Tibial nerve (tissue), 4 donors: ENCODE measurements around the gene LTBP3. TPM values are rescaled to one million over a fixed set of nuclear protein-coding genes. Genes with fewer than 3 reads are reported as not detected.
"Not testable (repeated sequence)": the region's sequence is repeated elsewhere in the genome, so short reads cannot be mapped to it uniquely, and the experiment has no call there.

Source experiments
- DNase-seq, 2 donors: peaks; one replicate each; pipeline ENCODE4 v3.0.0-alpha.2; 2019; ENCODE audit warnings: low spot score in 2 of 2
- H3K27ac ChIP-seq, 4 donors: fragments of 200-600 bp; sonication (generic) in 3 of 4; one replicate each; pipeline ENCODE4 v1.5.1; 2017 to 2019; ENCODE audit warnings: mild to moderate bottlenecking in 1 of 4
- H3K27me3 ChIP-seq, 2 donors: fragments of 200-600 bp; sonication (generic) in 1 of 2; one replicate each; pipeline versions ENCODE4 v1.5.1 to v1.6.0; 2017 to 2019
- H3K36me3 ChIP-seq, 3 donors: fragments of 200-600 bp; sonication (generic); one replicate each; pipeline ENCODE4 v1.5.1; 2018 to 2019
- H3K4me1 ChIP-seq, 4 donors: fragments of 200-600 bp; sonication (generic) in 3 of 4; one replicate each; pipeline ENCODE4 v1.5.1; 2017 to 2019
- H3K4me3 ChIP-seq, 4 donors: fragments of 200-600 bp; sonication (generic) in 3 of 4; one replicate each; pipeline ENCODE4 v1.5.1; 2017 to 2019; ENCODE audit warnings: mild to moderate bottlenecking in 1 of 4, moderate library complexity in 1 of 4
- H3K9me3 ChIP-seq, 4 donors: fragments of 200-600 bp; sonication (generic) in 3 of 4; one replicate each; pipeline ENCODE4 v1.5.1; 2017 to 2019
- EP300 ChIP-seq, 2 donors: sonication (generic); formaldehyde crosslinking; IDR thresholded peaks; one replicate each; pipeline ENCODE4 v1.6.1; 2017; ENCODE audit warnings: antibody characterized with exemption in 2 of 2, mild to moderate bottlenecking in 1 of 2
- POLR2A ChIP-seq, 2 donors: fragments of 450-650 bp; IDR thresholded peaks; one replicate each; pipeline ENCODE4 v1.6.1; 2017; ENCODE audit warnings: antibody characterized with exemption in 2 of 2, mild to moderate bottlenecking in 2 of 2, moderate library complexity in 2 of 2
- WGBS, 2 donors: methylation state at CpG; one replicate each; pipeline ENCODE4 v1.1.5; 2018; 5-methylcytosine and 5-hydroxymethylcytosine counted together
- total RNA-seq, 4 donors: library from RNA; depleted of rRNA; stranded (reverse); fragments of >200 nt; gene quantifications; one replicate each; pipeline ENCODE4 v1.1.0, GENCODE V29; 2016
- TF ChIP-seq, protein P1 (sequence below), 5 experiments: fragments of 200-600 bp in 3 of 5; fragments of 450-650 bp in 2 of 5; sonication (generic) in 3 of 5; IDR thresholded peaks; one replicate each; pipeline ENCODE4 v1.5.1; 2016 to 2019; ENCODE audit warnings: antibody characterized with exemption in 5 of 5, mild to moderate bottlenecking in 3 of 5, moderate library complexity in 2 of 5

LTBP3 gene
- total RNA-seq, 4 donors from 2014 or later, result 236 to 476 (median 386) TPM

DNA sequence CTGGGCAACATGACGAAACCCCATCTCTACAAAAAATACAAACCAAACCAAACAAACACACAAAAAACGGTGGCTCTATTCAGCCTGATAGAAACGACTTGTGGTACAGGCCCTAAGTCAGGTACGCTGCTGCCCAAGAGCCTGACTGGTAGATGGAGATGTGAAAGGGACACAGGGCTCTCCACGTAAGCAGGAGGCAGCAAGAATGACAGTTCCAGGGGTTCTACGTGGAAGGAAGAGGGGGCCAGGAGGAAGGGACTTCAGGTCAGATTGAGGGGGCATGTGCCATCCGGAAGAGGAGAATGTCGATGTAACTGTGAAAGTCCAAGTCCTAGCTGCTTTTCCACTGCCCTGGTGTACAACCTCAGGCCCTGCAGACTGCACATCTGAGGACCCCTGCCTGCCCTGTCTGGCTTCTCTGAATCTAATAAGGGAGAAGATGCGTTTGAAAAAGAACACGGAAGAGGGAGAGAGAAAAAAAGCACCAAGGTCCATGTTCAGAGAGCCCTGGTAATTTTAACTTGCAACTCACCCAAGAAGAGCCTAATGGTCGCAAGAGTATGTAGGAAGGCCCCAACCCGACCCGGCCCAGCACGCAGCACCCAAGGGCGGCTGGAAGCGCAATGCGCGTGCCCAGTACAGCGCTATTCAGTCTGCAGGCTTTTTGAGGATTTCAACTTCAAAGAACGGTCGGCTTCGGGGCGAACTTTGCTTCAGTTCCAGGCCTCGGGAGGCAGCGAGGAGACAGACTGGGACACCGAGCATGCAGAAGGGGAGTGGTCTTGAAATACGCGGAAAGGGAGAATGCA lies 11.2 kb upstream of the LTBP3 start:
- 7% methylated on average over 28 of the region's 28 CpGs for WGBS, 2 donors
- H3K4me3 ChIP-seq, result peak overlapping the region; percentile 61 to 88 (median 71)
- no peak for TF ChIP-seq EP300 (IDR thresholded peaks at IDR 0.05)
- TF ChIP-seq, protein P1, sequence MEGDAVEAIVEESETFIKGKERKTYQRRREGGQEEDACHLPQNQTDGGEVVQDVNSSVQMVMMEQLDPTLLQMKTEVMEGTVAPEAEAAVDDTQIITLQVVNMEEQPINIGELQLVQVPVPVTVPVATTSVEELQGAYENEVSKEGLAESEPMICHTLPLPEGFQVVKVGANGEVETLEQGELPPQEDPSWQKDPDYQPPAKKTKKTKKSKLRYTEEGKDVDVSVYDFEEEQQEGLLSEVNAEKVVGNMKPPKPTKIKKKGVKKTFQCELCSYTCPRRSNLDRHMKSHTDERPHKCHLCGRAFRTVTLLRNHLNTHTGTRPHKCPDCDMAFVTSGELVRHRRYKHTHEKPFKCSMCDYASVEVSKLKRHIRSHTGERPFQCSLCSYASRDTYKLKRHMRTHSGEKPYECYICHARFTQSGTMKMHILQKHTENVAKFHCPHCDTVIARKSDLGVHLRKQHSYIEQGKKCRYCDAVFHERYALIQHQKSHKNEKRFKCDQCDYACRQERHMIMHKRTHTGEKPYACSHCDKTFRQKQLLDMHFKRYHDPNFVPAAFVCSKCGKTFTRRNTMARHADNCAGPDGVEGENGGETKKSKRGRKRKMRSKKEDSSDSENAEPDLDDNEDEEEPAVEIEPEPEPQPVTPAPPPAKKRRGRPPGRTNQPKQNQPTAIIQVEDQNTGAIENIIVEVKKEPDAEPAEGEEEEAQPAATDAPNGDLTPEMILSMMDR (IDR thresholded peaks at IDR 0.05), result no peak
- no peak for TF ChIP-seq POLR2A (IDR thresholded peaks at IDR 0.05)
- H3K27me3 ChIP-seq, result no peaks in the 10 kb centered on the region
- peaks cover 0 to 5% (median 0%) of the 10 kb centered on the region in 3 donors for H3K36me3 ChIP-seq
- H3K9me3 ChIP-seq, result no peaks in the 10 kb centered on the region
- H3K27ac ChIP-seq, result peak overlapping the region; percentile 86 to 95 (median 94)
- peaks cover 0 to 71% (median 49%) of the 10 kb centered on the region in 4 donors for H3K4me1 ChIP-seq
- no peak for DNase-seq

DNA sequence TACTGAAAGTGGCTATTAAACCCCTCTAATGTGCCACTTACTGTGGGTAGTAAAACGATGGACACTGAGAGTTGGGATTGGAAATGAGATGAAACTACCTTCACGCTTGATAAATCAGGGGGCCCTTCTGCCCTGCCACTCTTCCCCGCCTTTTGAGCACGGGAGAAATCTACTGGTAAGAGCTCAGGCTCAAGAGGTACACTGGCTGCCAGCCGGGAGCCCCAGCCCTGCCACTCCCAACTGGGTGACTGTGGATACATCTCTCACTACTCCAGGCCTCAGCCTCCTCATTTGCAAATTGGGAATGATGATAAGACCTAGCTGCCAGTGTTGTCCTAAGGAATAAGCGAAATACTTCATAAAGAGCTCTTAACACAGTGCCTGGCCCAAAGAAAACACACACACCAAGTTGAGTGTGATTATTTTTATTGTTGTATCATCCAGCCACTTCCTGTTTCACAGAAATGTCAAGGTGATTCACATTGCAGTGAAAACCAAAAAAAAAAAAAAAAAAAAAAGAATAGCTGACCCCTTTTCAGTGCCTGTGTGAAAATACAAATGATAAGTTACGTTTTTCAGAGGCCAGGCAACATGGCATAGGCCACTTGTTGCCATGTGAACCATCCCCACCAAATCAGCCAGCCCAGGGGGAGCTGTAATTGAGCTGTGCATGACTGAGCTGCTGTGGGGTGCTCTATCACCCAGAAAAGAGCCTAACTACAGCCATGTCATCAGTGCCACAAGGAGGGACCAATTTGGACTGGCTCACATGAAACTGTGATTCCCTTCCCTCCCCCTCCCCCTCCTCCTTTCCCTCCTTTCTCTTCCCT lies 7.7 kb upstream of the LTBP3 start:
- Histone ChIP-seq H3K4me1 (peaks cover 0 to 50% (median 26%) of the 10 kb centered on the region in 4 donors), H3K36me3 (peaks cover 0 to 5% (median 0%) of the 10 kb centered on the region in 3 donors), H3K27ac (peak overlapping the region in 3 of 4 donors; percentile 30 to 45 (median 32)), H3K4me3 (no peak overlapping the region), H3K9me3 (no peaks in the 10 kb centered on the region), H3K27me3 (no peaks in the 10 kb centered on the region)
- 76% methylated on average over 6 to 7 of the region's 7 CpGs for WGBS, 2 donors
- TF ChIP-seq, protein P1 (IDR thresholded peaks at IDR 0.05), result no peak
- TF ChIP-seq POLR2A (IDR thresholded peaks at IDR 0.05), result no peak
- no peak for TF ChIP-seq EP300 (IDR thresholded peaks at IDR 0.05)
- no peak for DNase-seq

DNA sequence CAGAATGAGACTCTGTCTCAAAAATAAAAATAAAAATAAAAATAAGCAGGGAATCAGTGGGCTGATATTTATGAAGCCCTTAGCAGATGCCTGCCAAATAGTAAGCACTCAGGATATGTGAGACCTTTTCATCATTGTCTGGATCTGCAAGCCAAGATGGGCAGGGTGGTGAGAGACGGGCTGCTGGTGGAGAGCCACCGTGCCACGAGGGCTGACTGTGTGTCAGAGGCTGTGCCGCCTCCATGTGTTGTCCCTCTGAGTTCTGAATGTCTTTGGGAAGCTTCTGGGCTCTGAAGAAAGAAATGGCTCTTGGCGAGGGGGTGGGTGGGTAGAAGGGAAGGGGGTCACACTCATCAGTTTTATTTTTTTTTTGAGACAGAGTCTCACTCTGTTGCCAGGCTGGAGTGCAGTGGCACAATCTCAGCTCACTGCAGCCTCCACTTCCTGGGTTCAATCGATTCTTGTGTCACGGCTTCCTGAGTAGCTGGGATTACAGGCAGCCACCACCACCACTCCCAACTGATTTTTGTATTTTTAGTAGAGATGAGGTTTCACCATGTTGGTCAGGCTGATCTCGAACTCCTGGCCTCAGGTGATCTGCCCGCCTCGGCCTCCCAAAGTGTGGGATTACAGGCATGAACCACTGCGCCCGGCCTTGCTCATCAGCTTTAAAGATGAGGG lies 6.9 kb upstream of the LTBP3 start:
- not testable (repeated sequence) for H3K4me3 ChIP-seq, H3K27me3 ChIP-seq, H3K36me3 ChIP-seq, H3K9me3 ChIP-seq, DNase-seq
- 82 to 89% methylated on average over 12 of the region's 12 CpGs for WGBS, 2 donors
- peak overlapping the region in 3 of 4 donors; percentile 27 to 45 (median 32) for H3K27ac ChIP-seq
- H3K4me1 ChIP-seq, result peaks cover 0 to 55% (median 30%) of the 10 kb centered on the region in 4 donors

DNA sequence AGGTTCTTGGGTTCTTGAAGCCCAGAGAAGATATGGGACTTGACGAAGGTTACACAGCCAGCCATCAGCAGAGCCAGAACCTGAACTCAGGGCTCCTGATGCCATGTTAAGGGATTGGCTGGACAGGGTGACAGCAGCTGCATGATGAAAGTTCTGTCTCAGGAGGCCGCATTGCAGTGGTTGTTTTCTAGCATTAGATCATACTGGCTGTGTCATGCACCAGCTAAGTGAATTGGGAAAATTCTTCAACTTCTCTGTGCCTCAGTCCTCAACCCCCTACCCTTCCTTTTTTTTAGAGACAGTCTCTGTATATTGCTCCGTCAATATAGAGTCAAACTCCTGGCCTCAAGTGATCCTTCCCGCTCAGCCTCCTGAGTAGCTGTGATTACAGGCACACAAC lies 5.4 kb upstream of the LTBP3 start:
- DNase-seq, result no peak
- Histone ChIP-seq H3K27me3 (no peaks in the 10 kb centered on the region), H3K27ac (peak overlapping the region in 1 of 4 donors; percentile 31), H3K4me3 (no peak overlapping the region), H3K4me1 (peaks cover 0 to 59% (median 35%) of the 10 kb centered on the region in 4 donors), H3K36me3 (peaks cover 0 to 5% (median 0%) of the 10 kb centered on the region in 3 donors), H3K9me3 (no peaks in the 10 kb centered on the region)
- WGBS, 2 donors, result 94 to 95% methylated on average over 4 of the region's 4 CpGs
- TF ChIP-seq EP300 (IDR thresholded peaks at IDR 0.05), result no peak
- no peak for TF ChIP-seq POLR2A (IDR thresholded peaks at IDR 0.05)
- TF ChIP-seq, protein P1 (IDR thresholded peaks at IDR 0.05), result no peak

DNA sequence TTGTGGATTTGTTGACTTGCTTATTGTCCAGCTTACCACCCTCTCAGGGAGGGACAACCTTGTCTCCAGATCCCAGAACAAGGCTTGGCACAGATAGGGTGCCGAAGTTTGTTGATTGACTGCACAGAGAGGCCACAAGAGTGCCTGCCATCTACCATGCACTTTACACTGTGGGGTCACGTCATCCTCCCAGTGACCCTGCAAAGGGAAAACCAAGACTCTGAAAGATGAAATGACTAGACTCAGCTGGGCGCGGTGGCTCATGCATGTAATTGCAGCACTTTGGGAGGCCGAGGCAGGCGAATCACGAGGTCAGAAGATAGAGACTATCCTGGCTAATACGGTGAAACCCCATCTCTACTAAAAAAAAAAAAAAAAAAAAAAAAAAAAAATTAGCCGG lies 4.6 kb upstream of the LTBP3 start:
- Histone ChIP-seq H3K36me3 (peaks cover 0 to 5% (median 0%) of the 10 kb centered on the region in 3 donors), H3K4me1 (peaks cover 0 to 53% (median 31%) of the 10 kb centered on the region in 4 donors), H3K9me3 (no peaks in the 10 kb centered on the region), H3K27ac (peak overlapping the region in 1 of 4 donors; percentile 10), H3K27me3 (no peaks in the 10 kb centered on the region), H3K4me3 (no peak overlapping the region)
- TF ChIP-seq, protein P1 (IDR thresholded peaks at IDR 0.05), result no peak
- TF ChIP-seq EP300 (IDR thresholded peaks at IDR 0.05), result no peak
- TF ChIP-seq POLR2A (IDR thresholded peaks at IDR 0.05), result no peak
- 87 to 91% methylated on average over 9 of the region's 9 CpGs for WGBS, 2 donors
- DNase-seq, result no peak
